Smooth muscle cell of the pulmonary artery (primary cell): ENCODE measurements around the gene OPCML. TPM values are rescaled to one million over a fixed set of nuclear protein-coding genes. Genes with fewer than 3 reads are reported as not detected.

Experiments used
- total RNA-seq: library from RNA; depleted of rRNA; stranded (reverse); fragments of >200 nt; gene quantifications from 2 replicates; pipeline ENCODE4 v1.2.3, GENCODE V29; 2014

Gene OPCML
- total RNA-seq = 0.43 and 0.65 TPM in 2 replicates

DNA sequence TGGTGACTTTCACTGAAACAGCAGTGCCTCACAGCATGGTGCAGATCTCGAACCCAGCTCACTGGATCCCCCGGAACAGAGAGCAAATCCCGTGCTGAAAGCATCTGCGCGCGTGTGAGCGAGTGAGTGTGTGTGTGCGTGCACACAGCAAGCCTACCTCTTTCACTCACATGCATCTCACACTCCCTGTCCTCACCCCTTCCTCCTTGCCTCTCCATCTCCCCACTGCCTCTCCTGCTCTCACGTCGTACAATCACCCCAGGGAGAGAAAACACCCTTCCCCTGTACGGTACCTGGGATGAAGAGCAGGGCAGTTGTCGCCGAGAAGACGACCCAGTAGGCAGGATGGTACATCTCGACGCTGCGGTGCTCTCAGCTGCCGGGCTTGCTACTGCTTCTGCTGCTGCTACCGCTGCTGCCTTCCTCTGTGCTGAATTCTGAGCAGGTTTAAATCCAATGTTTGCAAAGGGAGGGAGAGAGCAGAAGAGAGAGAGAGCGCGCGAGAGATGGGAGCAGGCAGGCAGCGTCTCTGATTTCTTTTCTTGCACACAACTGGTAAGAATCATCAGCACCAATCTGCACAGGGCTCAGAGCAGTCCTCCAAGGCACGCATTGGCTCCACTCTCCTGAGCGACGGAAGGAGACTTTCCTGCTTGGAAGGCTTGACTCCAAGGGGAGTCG lies at the start of gene OPCML:
Gene OPCML, minus strand, starts transcription at position 531 of the 681 bp plus-strand sequence.

